GM12875 (cell line): ENCODE measurements around the gene CMKLR1.

Experiments used
- H3K4me3 ChIP-seq: one replicate; pipeline ENCODE4 v1.5.1; 2011; ENCODE audit warnings: low read depth, low read length, control low read depth
- TF ChIP-seq, protein P1 (sequence below): IDR thresholded peaks from 2 replicates; pipeline ENCODE4 v1.5.1; 2011; ENCODE audit warnings: low read depth, mild to moderate bottlenecking, control low read depth, inconsistent platforms, low read length, moderate library complexity, borderline replicate concordance; ENCODE audit not compliant: insufficient read depth

Gene CMKLR1

DNA sequence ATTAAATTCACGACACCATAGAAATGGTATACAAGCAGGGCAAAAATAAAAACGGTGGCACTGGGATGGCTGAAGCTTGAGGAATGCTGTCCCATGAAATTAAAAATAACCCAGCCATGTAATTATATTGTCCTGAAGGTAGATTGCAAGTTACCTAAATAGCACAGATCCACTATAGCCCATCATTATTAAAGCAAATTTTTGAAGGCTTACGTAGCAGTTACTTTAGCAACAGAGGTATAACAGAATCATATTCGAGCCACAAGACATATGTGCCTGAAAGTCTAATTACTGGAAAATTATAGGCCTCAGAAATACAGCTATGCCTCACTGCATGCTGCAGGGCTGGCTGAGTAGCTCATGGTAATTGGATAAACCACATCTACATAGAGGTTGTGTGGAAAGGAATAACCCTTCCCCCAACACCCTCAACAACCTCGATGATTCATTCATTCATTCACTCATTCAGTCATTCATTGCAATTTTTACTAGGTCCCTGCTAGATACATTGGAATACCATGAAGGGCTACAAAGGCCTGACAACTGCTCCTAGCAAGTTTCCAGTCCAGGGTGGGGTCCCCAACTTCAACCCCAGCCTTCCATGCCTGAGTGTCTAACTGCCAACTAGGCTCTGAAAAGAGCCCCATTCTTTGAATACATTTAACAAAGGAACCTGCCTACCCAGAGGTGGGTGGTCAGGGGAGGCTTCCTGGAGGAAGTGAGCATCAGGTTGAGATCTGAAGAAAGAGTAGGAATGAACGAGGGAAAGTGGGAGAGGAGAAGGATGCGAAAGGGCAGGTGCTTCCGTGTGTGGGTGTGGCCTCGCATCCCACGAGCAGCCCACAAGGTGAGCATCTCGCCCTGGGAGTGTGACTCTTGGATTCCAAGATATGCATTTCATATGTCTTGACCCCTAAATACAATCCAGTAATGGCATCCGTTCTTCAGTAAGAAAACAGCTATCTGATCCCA lies 18.0 kb upstream of the CMKLR1 start:
- no peak overlapping the region for H3K4me3 ChIP-seq
- TF ChIP-seq, protein P1, sequence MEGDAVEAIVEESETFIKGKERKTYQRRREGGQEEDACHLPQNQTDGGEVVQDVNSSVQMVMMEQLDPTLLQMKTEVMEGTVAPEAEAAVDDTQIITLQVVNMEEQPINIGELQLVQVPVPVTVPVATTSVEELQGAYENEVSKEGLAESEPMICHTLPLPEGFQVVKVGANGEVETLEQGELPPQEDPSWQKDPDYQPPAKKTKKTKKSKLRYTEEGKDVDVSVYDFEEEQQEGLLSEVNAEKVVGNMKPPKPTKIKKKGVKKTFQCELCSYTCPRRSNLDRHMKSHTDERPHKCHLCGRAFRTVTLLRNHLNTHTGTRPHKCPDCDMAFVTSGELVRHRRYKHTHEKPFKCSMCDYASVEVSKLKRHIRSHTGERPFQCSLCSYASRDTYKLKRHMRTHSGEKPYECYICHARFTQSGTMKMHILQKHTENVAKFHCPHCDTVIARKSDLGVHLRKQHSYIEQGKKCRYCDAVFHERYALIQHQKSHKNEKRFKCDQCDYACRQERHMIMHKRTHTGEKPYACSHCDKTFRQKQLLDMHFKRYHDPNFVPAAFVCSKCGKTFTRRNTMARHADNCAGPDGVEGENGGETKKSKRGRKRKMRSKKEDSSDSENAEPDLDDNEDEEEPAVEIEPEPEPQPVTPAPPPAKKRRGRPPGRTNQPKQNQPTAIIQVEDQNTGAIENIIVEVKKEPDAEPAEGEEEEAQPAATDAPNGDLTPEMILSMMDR: no peak

DNA sequence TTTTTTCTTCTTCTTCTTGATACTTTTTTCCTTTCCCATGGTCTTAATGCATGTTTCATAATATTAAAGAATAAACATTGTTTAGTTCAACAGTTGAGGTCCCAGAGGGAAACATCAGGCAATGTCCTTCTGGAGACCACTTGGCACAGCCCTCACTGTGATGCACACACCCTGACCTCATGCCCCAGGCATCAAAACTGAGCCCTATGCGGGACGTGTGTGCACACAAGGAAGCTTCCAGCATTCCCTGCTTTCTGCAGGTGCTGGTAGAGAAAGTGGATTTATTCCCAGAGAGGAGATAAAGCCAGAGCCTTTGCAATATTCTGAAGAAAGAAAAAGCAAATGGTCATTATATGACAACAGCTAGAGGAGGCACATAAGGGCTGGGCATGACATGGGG lies 16.0 kb upstream of the CMKLR1 start:
- TF ChIP-seq, protein P1: no peak
- no peak overlapping the region for H3K4me3 ChIP-seq

DNA sequence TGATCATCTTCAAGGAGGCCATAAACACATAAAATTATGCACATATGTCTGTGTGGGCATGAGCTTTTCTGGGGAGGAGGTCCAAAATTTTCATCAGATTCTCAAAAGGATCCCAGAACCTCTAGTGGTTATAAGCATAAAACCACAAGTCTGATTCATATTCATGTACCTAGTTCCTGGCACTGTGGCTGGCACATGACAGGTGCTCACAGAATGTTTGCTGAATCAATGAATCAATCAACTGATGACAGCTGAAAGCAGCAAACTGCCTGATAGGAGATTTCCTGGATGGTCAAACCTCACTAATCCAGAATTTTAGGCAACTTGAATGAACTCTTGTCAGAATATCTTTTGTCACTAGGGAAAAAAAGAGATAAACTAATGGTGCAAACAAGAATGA lies 13.5 kb upstream of the CMKLR1 start:
- TF ChIP-seq, protein P1: no peak
- no peak overlapping the region for H3K4me3 ChIP-seq

DNA sequence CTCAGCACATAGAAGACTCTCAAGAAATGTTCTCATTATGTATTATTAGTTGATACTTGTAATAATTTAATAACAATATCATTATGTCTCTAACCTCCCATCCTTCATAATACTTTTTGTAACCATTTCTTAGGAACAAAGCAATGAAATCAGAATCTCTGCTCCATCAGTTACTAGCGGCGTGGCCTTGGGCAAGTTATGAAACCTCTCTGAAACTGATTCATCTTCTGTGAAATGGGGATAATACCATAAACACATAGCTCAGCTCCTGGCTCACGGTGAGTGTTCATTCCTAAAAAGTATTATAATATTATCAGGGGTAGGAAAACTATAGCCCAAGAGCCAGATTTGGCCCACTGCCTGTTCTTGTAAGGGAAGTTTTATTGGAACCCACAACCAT lies 11.4 kb upstream of the CMKLR1 start:
- TF ChIP-seq, protein P1: no peak
- H3K4me3 ChIP-seq: no peak overlapping the region

DNA sequence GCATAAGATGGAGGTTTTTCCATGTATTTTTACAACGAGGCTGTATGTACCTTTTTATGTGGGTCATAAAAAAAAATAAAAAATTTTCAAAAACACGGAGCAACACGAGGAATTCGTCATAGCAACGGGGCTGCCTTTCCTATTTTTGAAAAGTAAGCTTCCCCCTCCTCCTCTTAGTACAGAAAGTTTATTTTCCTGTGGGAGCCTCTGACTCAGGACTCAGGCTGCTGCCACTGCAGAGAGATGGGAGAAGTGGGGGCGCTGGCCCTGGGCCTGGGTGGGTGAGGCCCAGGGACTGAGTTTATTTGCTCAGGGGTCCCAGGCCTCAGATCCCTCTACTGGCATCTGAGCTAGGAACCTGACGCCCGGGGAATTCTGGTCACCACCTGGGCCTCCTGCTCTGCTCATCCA lies 10.2 kb upstream of the CMKLR1 start:
- H3K4me3 ChIP-seq: no peak overlapping the region
- TF ChIP-seq, protein P1: no peak

DNA sequence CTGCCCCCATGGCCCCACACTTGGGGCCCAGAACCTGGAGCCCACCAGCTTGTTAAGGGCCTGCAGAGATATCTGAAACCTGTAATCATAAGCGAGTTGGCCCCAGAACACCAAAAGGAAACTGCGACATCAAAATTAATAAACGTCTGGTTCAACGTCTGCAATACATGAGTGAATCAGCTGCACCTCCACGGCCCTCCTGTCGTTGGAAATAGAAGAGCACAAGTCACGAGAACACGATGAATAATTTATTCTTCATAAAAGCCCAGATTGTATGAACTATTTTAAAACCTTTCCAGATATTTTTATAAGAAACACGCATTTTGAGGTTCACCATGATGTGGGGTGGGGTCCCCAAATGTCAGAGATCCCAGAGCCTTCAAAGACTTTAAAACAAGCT lies 9.7 kb upstream of the CMKLR1 start:
- TF ChIP-seq, protein P1: no peak
- H3K4me3 ChIP-seq: no peak overlapping the region
